ENCODE data around the gene TOMM20.
"Not testable (repeated sequence)": the region's sequence is repeated elsewhere in the genome, so short reads cannot be mapped to it uniquely, and the experiment has no call there.

The TOMM20 gene

DNA sequence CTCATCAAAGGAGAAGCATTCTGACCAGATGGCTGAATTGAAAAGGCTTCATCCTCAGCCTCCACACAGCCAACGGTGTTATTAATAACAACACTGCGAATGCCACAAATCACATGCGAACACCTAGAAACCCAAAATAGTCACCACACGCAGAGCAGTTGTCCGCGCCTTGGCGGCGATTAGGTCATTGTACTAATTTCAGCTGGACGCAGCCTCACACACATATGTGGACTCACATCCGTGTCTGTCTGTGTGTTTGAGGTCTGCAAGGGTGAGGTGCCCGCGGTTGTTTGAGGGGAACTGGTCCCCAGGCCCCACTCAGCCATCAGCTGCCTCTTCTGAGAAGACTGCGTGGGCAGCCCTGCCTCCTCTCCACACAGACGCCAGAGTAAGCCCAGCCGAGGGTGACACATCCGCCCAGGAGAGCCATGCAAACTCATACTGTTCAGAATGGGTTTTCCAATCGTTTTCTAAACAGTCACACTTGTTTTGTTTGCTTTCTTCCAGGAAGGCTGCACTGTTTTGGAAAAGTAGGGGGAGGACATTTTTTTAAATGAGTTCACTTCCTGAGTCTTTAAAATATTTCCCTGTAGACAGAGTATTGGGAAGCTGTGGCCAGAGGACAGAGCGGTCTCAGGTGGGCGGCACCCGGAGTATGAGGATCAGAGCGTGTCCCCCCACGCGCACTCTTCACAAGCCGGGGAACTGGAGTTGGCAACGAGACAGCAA, 53.4 kb downstream of the TOMM20 start:
- TF ChIP-seq, protein P1, sequence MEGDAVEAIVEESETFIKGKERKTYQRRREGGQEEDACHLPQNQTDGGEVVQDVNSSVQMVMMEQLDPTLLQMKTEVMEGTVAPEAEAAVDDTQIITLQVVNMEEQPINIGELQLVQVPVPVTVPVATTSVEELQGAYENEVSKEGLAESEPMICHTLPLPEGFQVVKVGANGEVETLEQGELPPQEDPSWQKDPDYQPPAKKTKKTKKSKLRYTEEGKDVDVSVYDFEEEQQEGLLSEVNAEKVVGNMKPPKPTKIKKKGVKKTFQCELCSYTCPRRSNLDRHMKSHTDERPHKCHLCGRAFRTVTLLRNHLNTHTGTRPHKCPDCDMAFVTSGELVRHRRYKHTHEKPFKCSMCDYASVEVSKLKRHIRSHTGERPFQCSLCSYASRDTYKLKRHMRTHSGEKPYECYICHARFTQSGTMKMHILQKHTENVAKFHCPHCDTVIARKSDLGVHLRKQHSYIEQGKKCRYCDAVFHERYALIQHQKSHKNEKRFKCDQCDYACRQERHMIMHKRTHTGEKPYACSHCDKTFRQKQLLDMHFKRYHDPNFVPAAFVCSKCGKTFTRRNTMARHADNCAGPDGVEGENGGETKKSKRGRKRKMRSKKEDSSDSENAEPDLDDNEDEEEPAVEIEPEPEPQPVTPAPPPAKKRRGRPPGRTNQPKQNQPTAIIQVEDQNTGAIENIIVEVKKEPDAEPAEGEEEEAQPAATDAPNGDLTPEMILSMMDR (IDR thresholded peaks at IDR 0.05; ENCODE audit: extremely low read depth, missing control alignments): no peak
- peak; percentile 73 for DNase-seq (ENCODE audit: low spot score)

DNA sequence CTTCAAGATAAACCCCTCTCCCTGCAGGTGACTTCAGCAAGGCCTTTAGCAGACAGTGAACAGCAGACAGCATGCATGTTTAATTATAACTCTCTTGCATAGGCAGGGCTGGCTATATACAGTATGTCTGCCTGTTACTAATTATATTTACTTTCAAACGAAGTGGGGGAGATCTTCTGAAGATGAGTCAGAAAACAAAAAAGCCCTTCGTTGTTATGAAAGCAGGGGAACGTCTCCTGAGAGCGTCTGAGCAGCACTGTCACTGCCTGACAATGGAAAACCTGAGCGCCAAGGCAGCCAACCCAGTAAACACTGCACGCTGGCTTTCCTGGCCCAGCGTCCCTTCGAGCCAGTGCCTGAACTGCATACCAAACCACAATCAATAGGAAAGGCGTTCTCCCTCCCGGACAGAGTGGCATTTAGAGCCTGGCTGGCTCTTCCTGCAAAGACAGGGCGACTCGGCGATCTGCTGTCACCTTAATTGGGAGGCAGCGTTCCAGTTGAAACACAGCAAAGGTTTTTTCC, 54.1 kb downstream of the TOMM20 start:
- TF ChIP-seq, protein P1 (IDR thresholded peaks at IDR 0.05; ENCODE audit: extremely low read depth, missing control alignments): no peak
- peak; percentile 58 for DNase-seq (ENCODE audit: low spot score)

DNA sequence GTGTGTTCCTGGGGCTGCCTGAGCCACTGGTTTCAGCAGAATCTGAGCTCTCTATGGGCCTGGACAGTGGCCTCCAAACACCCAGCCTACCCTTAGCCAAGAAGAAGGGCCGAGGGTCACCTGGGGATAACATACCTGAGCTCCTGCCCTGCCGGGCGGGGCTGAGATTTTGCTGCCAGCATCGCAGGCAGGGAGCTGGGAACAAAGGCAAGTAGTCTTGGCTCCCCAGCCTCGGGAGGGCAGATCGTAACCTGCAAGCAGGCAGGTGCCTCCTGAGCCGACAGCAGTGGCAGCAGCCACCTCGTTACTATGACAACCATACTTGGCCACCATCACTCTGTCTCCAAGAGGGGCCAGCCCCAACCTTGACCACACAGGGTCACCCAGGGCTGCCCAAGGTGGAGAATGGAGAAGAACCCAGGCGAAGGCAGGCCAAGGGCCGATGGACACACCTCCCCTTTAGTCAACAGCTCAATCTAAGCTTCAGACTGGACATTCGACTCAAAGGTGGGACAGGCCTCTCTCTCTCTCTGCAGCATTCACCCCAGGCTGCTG, 54.6 kb downstream of the TOMM20 start:
- TF ChIP-seq, protein P1 (IDR thresholded peaks at IDR 0.05; ENCODE audit: extremely low read depth, missing control alignments): no peak
- no peak for DNase-seq (ENCODE audit: low spot score)

DNA sequence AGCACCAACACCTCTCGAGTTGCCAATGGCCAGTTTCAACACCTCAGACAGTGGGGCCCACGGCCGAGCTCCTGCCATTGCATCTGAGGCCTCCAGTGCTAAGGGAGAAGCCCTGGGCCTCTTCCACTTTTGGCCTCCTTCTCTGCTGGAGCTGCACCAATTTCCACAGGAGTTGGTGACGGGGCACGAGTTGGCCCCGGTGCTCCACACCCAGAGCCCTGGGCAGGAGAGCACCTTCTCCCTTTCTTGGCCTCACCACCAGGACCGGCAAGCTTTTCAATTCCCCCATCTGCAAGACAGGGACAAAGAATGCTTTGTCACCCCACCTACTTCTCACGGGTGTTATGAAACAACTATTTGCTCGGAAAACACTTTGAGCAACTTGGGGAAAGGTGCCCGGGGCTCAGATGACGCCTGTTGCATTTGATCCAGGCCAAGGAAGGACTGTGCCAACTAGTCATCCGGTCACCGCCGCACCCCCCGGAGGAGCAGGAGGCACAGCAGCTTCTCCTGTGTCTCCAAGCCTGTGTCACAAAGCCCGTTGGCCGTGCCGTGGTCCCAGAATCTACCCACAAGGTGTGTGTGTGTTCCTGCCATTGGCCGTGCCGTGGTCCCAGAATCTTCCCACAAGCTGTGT, 55.2 kb downstream of the TOMM20 start:
- TF ChIP-seq, protein P1 (IDR thresholded peaks at IDR 0.05; ENCODE audit: extremely low read depth, missing control alignments): no peak
- no peak for DNase-seq (ENCODE audit: low spot score)

DNA sequence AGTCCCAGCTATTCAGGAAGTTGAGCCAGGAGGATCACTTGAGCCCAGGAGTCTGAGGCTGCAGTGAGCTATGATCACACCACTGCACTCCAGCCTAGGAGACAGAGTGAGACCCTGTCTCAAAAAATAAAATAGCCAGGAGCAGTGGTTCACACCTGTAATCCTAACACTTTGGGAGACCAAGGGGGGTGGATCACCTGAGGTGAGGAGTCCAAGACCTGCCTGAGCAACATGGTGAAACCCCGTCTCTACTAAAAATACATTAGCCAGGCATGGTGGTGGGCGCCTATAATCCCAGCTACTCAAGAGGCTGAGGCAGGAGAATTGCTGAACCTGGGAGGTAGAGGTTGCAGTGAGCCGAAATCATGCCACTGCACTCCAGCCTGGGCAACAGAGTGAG, 56.1 kb downstream of the TOMM20 start:
- DNase-seq (ENCODE audit: low spot score): not testable (repeated sequence)

DNA sequence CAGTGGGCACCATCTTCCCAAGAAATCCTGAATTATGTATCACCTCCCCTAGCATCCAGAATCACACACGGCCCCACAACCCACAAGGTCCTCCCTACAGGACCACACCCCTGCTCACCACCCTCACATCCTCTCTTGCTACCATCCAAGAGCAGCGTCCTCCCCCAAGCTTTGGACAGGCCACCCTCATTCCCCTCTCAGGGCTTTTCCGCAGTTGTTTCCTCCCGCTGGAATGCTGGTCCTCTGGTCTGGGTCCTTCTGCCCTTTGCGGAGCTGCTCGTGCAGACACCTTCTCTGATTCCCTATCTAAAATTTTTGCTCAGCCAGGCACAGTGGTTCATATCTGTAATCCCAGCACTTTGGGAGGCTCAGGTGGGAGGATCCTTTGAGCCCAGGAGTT, 56.5 kb downstream of the TOMM20 start:
- TF ChIP-seq, protein P1 (IDR thresholded peaks at IDR 0.05; ENCODE audit: extremely low read depth, missing control alignments): no peak
- DNase-seq (ENCODE audit: low spot score): no peak

DNA sequence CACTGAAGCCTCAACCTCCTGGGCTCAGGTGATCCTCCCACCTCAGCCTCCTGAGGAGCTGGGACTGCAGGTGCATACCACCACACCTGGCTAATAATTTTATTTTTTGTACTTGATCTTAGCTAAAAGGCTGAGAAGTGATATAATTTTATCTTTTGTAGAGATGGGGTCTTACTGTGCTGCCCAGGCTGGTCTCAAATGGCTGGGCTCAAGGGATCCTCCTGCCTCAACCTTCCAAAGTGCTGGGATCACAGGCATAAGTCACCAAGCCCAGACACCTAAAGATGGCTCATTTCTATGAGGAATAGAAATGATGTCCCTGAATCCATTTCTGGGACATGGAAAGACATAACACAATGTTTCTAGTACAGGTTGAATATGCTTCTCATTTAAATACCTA, 57.8 kb downstream of the TOMM20 start:
- TF ChIP-seq, protein P1 (IDR thresholded peaks at IDR 0.05; ENCODE audit: extremely low read depth, missing control alignments): no peak
- DNase-seq (ENCODE audit: low spot score): no peak
